ENCODE data around the gene BCL7B.
"Not testable (repeated sequence)": the region's sequence is repeated elsewhere in the genome, so short reads cannot be mapped to it uniquely, and the experiment has no call there.

BCL7B gene

DNA sequence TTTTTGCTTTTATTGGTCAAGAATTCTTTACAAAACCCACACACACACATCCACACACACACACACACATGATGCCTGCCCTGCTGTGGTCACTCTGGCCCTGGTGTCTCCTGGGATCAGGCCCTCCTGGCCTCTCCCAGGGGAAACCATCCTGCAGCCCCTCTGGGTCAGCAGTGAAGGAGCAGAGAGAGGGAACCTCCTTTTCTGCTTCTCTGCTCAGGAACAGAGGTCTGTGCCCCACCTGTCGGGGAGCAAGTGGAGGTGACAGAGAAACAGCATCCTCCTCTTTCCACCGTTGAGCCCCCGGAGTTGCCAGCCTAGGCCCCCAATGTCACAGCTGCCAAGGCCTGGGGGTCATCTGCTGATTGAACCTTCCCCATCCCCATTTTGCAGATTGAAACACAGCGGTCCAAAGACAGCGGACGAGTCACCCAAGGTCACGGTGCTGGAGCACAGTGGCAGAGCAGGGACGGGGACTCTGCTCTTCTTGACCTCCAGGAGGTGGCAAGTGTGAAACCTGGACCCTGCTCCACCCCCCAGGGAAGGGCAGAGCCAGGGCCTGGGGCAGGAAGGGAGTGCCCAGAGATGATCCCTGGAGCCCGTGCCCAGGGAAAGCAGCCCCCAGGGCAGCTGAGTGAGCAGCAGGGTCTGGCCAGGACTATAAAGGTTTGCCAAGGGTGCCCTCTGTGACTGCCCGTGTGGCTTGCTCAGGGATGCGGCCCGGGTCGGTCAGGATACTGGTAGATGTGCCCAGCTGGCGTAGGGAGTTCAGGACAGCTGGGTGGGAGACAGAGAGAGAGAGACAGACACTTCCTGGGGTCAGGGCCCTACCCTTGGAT, 35.9 kb upstream of the BCL7B start:
- Histone ChIP-seq H3K4me3 (ENCODE audit: insufficient read depth, low read depth, low read length) (no peak overlapping the region), H3K9me3 (ENCODE audit: control insufficient read depth, low read length) (no peaks in the 10 kb centered on the region), H3K36me3 (ENCODE audit: control insufficient read depth, insufficient read depth, low read length) (no peaks in the 10 kb centered on the region), H3K4me1 (ENCODE audit: control insufficient read depth, insufficient read depth, low read length) (peaks cover 3% of the 10 kb centered on the region), H3K27ac (ENCODE audit: insufficient read depth, low read depth, low read length, poor library complexity, severe bottlenecking) (no peak overlapping the region), H3K27me3 (ENCODE audit: control insufficient read depth, insufficient read depth, low read length, poor library complexity, severe bottlenecking) (no peaks in the 10 kb centered on the region)
- 85 to 89% methylated on average over 14 of the region's 14 CpGs for WGBS, 2 experiments

DNA sequence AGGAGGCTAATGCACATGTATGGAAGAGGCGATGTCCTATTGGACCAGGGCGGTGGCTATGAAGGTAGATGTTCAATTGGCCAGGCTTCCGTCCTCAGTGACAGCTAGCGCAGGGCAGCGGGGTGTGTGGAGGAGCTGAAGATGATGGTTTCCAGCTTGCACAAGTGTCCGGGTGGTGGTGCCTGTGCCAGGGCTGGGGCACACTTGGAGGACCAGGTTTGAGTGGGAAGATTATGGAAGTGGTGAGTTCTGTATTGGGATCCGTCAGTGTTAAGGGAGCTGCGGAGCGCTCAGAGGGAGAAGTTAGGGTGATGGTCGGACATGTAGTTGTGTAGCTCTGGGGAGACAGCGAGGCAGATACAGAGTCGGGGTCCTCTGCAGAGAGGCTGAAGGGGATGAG, 29.4 kb upstream of the BCL7B start:
- no peaks in the 10 kb centered on the region for H3K9me3 ChIP-seq (ENCODE audit: control insufficient read depth, low read length)
- no peaks in the 10 kb centered on the region for H3K36me3 ChIP-seq (ENCODE audit: control insufficient read depth, insufficient read depth, low read length)
- H3K27ac ChIP-seq (ENCODE audit: insufficient read depth, low read depth, low read length, poor library complexity, severe bottlenecking) = no peak overlapping the region
- peaks cover 2% of the 10 kb centered on the region for H3K27me3 ChIP-seq (ENCODE audit: control insufficient read depth, insufficient read depth, low read length, poor library complexity, severe bottlenecking)
- 92% methylated on average over 12 of the region's 12 CpGs for WGBS, 2 experiments
- no peaks in the 10 kb centered on the region for H3K4me1 ChIP-seq (ENCODE audit: control insufficient read depth, insufficient read depth, low read length)
- no peak overlapping the region for H3K4me3 ChIP-seq (ENCODE audit: insufficient read depth, low read depth, low read length)

DNA sequence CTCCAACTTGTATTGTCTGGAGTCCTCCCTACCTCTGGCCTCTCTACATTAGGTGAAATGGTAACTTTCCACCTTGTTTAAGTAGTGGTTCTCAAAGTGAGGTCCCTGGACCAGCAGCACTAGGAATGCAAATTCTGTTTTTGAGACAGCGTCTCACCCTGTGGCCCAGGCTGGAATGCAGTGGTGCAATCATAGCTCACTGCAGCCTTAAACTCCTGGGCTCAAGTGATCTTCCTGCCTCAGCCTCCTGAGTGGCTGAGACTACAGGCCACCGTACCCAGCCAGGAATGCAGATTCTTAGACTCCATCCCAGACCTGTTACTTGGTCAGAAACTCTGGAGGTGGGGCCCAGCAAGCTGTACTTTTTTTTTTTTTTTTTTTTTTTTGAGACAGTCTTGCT, 27.7 kb upstream of the BCL7B start:
- no peak overlapping the region for H3K27ac ChIP-seq (ENCODE audit: insufficient read depth, low read depth, low read length, poor library complexity, severe bottlenecking)
- 75 to 78% methylated on average over 2 of the region's 2 CpGs for WGBS, 2 experiments
- H3K27me3 ChIP-seq (ENCODE audit: control insufficient read depth, insufficient read depth, low read length, poor library complexity, severe bottlenecking) = peaks cover 5% of the 10 kb centered on the region
- no peaks in the 10 kb centered on the region for H3K9me3 ChIP-seq (ENCODE audit: control insufficient read depth, low read length)
- H3K4me1 ChIP-seq (ENCODE audit: control insufficient read depth, insufficient read depth, low read length) = no peaks in the 10 kb centered on the region
- no peaks in the 10 kb centered on the region for H3K36me3 ChIP-seq (ENCODE audit: control insufficient read depth, insufficient read depth, low read length)
- H3K4me3 ChIP-seq (ENCODE audit: insufficient read depth, low read depth, low read length) = no peak overlapping the region

DNA sequence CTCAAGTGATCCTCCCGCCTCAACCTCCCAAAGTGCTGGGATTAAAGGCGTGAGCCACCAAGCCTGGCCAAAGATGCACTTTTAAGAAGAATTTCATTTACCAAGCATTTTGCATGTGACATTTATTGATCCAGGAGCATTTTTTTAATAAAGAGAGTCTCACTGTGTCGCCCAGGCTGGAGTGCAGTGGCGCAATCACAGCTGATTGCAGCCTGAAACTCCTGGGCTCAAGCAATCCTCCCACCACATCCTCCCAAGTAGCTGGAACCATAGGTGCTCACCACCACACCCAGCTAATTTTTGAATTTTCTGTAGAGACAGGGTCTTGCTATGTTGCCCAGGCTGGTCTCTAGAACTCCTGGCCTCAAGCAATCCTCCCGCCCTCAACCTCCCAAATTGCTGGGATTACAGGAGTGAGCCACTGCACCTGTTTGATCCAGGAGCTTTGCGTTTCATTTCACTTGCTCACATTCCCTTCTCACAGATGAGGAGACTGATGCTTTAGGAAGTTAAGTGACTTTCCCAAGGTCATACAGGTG, 25.2 kb upstream of the BCL7B start:
- Histone ChIP-seq H3K36me3 (ENCODE audit: control insufficient read depth, insufficient read depth, low read length) (no peaks in the 10 kb centered on the region), H3K9me3 (ENCODE audit: control insufficient read depth, low read length) (no peaks in the 10 kb centered on the region), H3K27ac (ENCODE audit: insufficient read depth, low read depth, low read length, poor library complexity, severe bottlenecking) (no peak overlapping the region), H3K27me3 (ENCODE audit: control insufficient read depth, insufficient read depth, low read length, poor library complexity, severe bottlenecking) (peaks cover 5% of the 10 kb centered on the region), H3K4me3 (ENCODE audit: insufficient read depth, low read depth, low read length) (no peak overlapping the region), H3K4me1 (ENCODE audit: control insufficient read depth, insufficient read depth, low read length) (peaks cover under 1% of the 10 kb centered on the region)
- 89 to 93% methylated on average over 6 of the region's 6 CpGs for WGBS, 2 experiments

DNA sequence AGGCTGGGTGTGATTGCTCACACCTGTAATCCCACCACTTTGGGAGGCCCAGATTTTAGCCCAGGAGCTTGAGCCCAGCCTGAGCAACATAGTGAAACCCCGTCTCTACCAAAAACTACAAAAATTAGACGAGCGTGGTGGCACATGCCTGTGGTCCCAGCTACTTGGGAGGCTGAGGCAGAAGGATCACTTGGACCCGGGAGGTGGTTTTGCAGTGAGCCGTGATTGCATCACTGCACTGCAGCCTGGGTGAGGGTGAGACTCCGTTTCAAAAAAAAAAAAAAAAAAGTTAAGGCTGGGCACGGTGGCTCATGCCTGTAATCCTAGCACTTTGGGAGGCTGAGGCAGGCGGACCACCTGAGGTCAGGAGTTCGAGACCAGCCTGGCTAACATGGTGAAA, 23.5 kb upstream of the BCL7B start:
- H3K27me3 ChIP-seq (ENCODE audit: control insufficient read depth, insufficient read depth, low read length, poor library complexity, severe bottlenecking); H3K4me3 ChIP-seq (ENCODE audit: insufficient read depth, low read depth, low read length); H3K36me3 ChIP-seq (ENCODE audit: control insufficient read depth, insufficient read depth, low read length); H3K27ac ChIP-seq (ENCODE audit: insufficient read depth, low read depth, low read length, poor library complexity, severe bottlenecking); H3K4me1 ChIP-seq (ENCODE audit: control insufficient read depth, insufficient read depth, low read length); H3K9me3 ChIP-seq (ENCODE audit: control insufficient read depth, low read length): not testable (repeated sequence)
- WGBS, 2 experiments = 84 to 90% methylated on average over 9 of the region's 9 CpGs

DNA sequence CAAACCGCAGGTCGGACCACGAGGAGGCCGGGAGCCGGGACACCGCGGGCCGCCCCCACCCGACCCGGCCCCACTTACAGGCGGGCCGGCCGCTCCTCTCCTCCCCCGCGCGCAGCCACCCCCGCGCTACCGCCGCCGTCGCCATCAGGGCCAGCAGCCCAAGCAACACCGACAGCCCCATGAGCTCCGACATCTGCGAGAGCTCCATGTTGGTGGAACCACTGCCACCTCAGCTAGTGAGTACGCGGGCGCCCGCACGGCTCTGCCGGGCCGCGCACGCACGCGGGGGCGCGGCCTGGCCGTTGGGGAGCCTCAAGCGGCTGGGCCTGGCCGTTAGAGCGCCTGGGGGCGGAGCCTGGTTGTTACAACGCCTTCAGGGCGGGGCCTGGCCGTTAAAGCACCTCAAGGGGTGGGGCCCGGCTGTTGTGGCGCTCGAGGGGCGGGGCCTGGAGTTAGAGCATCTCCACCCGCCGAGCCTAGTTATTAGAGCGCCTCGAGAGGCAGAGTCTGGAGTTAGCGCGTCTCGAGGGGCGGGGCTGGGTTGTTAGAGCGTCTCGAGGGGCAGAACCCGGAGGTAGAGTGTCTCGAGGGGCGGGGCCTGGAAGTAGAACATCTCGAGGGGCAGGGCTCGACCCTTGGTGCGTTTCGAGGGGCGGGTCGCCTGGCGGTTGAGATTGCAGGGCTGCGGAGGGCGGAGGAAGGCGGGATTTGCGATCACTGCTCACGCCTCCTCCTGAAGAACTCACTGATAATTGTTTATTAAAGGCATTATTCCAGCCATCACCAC, 21.0 kb upstream of the BCL7B start, which contains the start of gene TBL2:
TBL2 (minus strand) TSS at position 238 of the 787 bp plus-strand sequence; CDS start at position 208, 30 bp downstream.
- Histone ChIP-seq H3K4me3 (ENCODE audit: insufficient read depth, low read depth, low read length) (peak within 1 kb of the TSS; percentile 99), H3K9me3 (ENCODE audit: control insufficient read depth, low read length) (no peaks in the 10 kb centered on the region), H3K4me1 (ENCODE audit: control insufficient read depth, insufficient read depth, low read length) (peaks cover 4% of the 10 kb centered on the region), H3K27me3 (ENCODE audit: control insufficient read depth, insufficient read depth, low read length, poor library complexity, severe bottlenecking) (peaks cover 5% of the 10 kb centered on the region), H3K36me3 (ENCODE audit: control insufficient read depth, insufficient read depth, low read length) (peaks cover 14% of the 10 kb centered on the region), H3K27ac (ENCODE audit: insufficient read depth, low read depth, low read length, poor library complexity, severe bottlenecking) (peak within 1 kb of the TSS; percentile 75)
- WGBS, 2 experiments = 1% methylated on average over 75 of the region's 75 CpGs

DNA sequence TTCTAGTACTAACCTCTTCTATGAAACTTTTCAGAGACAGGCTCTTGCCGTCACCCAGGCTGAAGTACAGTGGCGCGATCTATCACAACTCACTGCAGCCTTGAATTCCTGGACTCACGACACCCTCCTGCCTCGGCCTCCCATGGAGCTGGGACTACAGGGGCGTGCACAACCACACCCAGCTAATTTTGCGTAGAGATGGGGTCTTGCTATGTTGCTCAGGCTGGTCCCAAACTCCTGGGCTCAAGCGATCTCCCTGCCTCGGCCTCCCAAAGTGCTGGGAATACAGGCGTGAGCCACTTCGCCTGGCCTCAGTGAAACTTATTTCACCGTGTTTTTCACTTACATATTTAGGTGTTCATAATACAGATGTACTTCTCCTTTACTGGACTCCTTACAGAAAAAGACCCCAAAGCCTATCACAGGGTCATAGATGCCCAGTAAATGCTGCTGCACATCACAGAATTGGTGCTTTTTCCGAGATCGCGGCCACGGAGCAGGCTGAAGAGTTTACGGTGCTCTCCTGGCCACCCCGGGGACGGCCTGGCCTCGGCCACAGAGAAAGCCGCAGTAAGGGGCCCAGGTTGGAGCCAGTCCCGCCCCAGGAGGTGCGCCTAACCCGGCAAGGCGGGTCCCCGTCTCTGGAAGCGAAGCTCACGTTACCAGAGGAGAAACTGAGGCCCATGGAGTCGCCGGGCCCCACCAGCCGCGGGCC, 20.3 kb upstream of the BCL7B start:
- Histone ChIP-seq H3K9me3 (ENCODE audit: control insufficient read depth, low read length) (no peaks in the 10 kb centered on the region), H3K4me1 (ENCODE audit: control insufficient read depth, insufficient read depth, low read length) (peaks cover 4% of the 10 kb centered on the region), H3K27me3 (ENCODE audit: control insufficient read depth, insufficient read depth, low read length, poor library complexity, severe bottlenecking) (peaks cover 5% of the 10 kb centered on the region), H3K36me3 (ENCODE audit: control insufficient read depth, insufficient read depth, low read length) (peaks cover 21% of the 10 kb centered on the region), H3K27ac (ENCODE audit: insufficient read depth, low read depth, low read length, poor library complexity, severe bottlenecking) (peak overlapping the region; percentile 75), H3K4me3 (ENCODE audit: insufficient read depth, low read depth, low read length) (peak overlapping the region; percentile 99)
- WGBS, 2 experiments = 27 to 28% methylated on average over 32 of the region's 32 CpGs

DNA sequence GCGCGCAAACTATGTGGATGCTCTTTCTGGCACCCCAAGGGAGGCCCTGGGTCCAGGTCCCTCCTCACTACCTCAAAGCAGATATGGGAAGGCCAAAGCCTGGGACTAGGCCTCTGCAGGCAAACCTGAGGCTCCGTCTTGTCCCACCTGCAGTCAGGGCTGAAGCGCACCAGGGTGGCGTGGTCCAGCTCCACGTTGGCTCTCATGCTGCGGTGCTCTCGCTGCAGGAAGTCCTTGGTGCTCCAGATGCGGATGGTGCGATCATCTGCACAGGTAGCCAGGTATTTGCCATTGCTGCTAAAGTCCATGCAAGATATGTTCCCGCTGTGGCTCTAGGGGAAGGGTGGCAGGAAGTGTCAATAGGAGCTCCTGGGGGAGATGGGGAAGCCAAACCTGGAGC, 16.3 kb upstream of the BCL7B start:
- Histone ChIP-seq H3K9me3 (ENCODE audit: control insufficient read depth, low read length) (no peaks in the 10 kb centered on the region), H3K4me1 (ENCODE audit: control insufficient read depth, insufficient read depth, low read length) (peaks cover 4% of the 10 kb centered on the region), H3K27ac (ENCODE audit: insufficient read depth, low read depth, low read length, poor library complexity, severe bottlenecking) (no peak overlapping the region), H3K36me3 (ENCODE audit: control insufficient read depth, insufficient read depth, low read length) (peaks cover 51% of the 10 kb centered on the region), H3K27me3 (ENCODE audit: control insufficient read depth, insufficient read depth, low read length, poor library complexity, severe bottlenecking) (no peaks in the 10 kb centered on the region), H3K4me3 (ENCODE audit: insufficient read depth, low read depth, low read length) (no peak overlapping the region)
- 97% methylated on average over 11 of the region's 11 CpGs for WGBS, 2 experiments

DNA sequence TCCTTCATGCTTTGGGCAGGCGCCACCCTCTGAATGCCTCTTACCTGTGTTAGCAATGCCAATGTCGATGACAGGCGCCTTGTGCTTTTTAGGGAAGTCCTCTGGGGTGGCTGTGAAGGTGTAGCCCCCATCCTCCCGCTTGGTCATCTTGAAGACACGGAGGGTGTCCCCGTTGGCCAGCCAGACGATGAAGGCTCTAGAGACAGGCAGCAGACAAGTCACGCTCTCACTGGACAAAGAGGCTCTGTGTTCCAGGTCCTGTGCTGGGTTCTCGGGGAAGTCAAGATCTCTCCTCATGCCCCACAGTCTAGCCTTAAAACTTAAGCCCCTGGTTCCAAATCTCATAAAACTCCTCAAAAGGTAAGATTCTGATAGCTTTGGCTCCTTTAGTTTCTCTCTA, 15.8 kb upstream of the BCL7B start:
- Histone ChIP-seq H3K36me3 (ENCODE audit: control insufficient read depth, insufficient read depth, low read length) (peaks cover 51% of the 10 kb centered on the region), H3K4me1 (ENCODE audit: control insufficient read depth, insufficient read depth, low read length) (peaks cover 4% of the 10 kb centered on the region), H3K4me3 (ENCODE audit: insufficient read depth, low read depth, low read length) (no peak overlapping the region), H3K27me3 (ENCODE audit: control insufficient read depth, insufficient read depth, low read length, poor library complexity, severe bottlenecking) (no peaks in the 10 kb centered on the region), H3K27ac (ENCODE audit: insufficient read depth, low read depth, low read length, poor library complexity, severe bottlenecking) (no peak overlapping the region), H3K9me3 (ENCODE audit: control insufficient read depth, low read length) (no peaks in the 10 kb centered on the region)
- WGBS, 2 experiments = 94 to 95% methylated on average over 9 of the region's 9 CpGs

Measured in ectodermal cell (in vitro differentiated cells).